HG03135 (cell line): ENCODE results near the gene EPB41L5.
"Not testable (repeated sequence)": the region's sequence is repeated elsewhere in the genome, so short reads cannot be mapped to it uniquely, and the experiment has no call there.

Experiments used
- ATAC-seq: cut with Tn5 transposase; IDR thresholded peaks from one replicate; pipeline ENCODE4 v1.9.1; 2021; ENCODE audit warnings: mild to moderate bottlenecking, moderate library complexity; ENCODE audit not compliant: unreplicated experiment

The EPB41L5 gene

GRCh38 chr2:120094795-120095194 lies 81.9 kb downstream of the EPB41L5 start:
- no peak for ATAC-seq

- ATAC-seq = no peak
These were observed 87.8 kb downstream of the EPB41L5 start for GRCh38 chr2:120100627-120101026.

- ATAC-seq = no peak
These were observed 91.0 kb downstream of the EPB41L5 start for GRCh38 chr2:120103723-120104467.

- no peak for ATAC-seq
These were observed 91.9 kb downstream of the EPB41L5 start for GRCh38 chr2:120104772-120105171.

GRCh38 chr2:120105360-120105759 lies 92.5 kb downstream of the EPB41L5 start:
- peak; percentile 70 for ATAC-seq

GRCh38 chr2:120108049-120108448 lies 95.2 kb downstream of the EPB41L5 start:
- no peak for ATAC-seq

GRCh38 chr2:120108749-120109148 lies 95.9 kb downstream of the EPB41L5 start:
- ATAC-seq = no peak

GRCh38 chr2:120109186-120110061 lies 96.5 kb downstream of the EPB41L5 start:
- no peak for ATAC-seq

GRCh38 chr2:120110062-120110362 lies 97.1 kb downstream of the EPB41L5 start:
- ATAC-seq = no peak

- no peak for ATAC-seq
These were observed 97.6 kb downstream of the EPB41L5 start for GRCh38 chr2:120110507-120110906.

- ATAC-seq = no peak
These were observed 98.3 kb downstream of the EPB41L5 start for GRCh38 chr2:120111193-120111592.

- ATAC-seq = no peak
These were observed 105.1 kb downstream of the EPB41L5 start for GRCh38 chr2:120118018-120118417.

GRCh38 chr2:120118471-120118870 lies 105.6 kb downstream of the EPB41L5 start:
- no peak for ATAC-seq

GRCh38 chr2:120121337-120121736 lies 108.5 kb downstream of the EPB41L5 start:
- ATAC-seq = not testable (repeated sequence)

- no peak for ATAC-seq
These were observed 110.2 kb downstream of the EPB41L5 start for GRCh38 chr2:120123090-120123489.

- ATAC-seq = no peak
These were observed 112.3 kb downstream of the EPB41L5 start for GRCh38 chr2:120125195-120125594.

GRCh38 chr2:120128216-120128615 lies 115.3 kb downstream of the EPB41L5 start:
- ATAC-seq = no peak

GRCh38 chr2:120132190-120132589 lies 119.3 kb downstream of the EPB41L5 start:
- no peak for ATAC-seq

GRCh38 chr2:120132691-120133090 lies 119.8 kb downstream of the EPB41L5 start:
- ATAC-seq = no peak

GRCh38 chr2:120133572-120134244 lies 120.8 kb downstream of the EPB41L5 start:
- ATAC-seq = no peak

- no peak for ATAC-seq
These were observed 121.4 kb downstream of the EPB41L5 start for GRCh38 chr2:120134263-120134662.

- not testable (repeated sequence) for ATAC-seq
These were observed 122.1 kb downstream of the EPB41L5 start for GRCh38 chr2:120135013-120135412.
